K562 (cell line): ENCODE results near the gene PPP1R15A. TPM values are rescaled to one million over a fixed set of nuclear protein-coding genes. Genes with fewer than 3 reads are reported as not detected.

ENCODE experiments used
- ATAC-seq: fragments of 200-7000 bp; cut with Tn5 transposase; 3 replicates; pipeline ENCODE4 v1.9.1; 2020; ENCODE audit warnings: moderate library complexity
- BruUV-seq: library from RNA; stranded (reverse); fragments of 400-500 nt; replicated peaks from 2 replicates; lab custom pipeline; 2021; lab: Mats Ljungman, UMichigan
- CTCF ChIA-PET: fragments of 300-600 bp; formaldehyde crosslinking; extraction: SDS; loops from one replicate; lab custom pipeline; 2021; ENCODE audit warnings: low intra/inter-chr PET ratio; lab: Yijun Ruan, JAX
- POLR2A ChIA-PET: fragments of 300-600, 350-650 bp; sonication (Branson Sonifier 250); formaldehyde crosslinking; extraction: SDS; loops from one replicate; lab custom pipeline; 2021; ENCODE audit warnings: antibody characterized with exemption, inconsistent platforms; lab: Yijun Ruan, JAX
- DNase-seq, 4 experiments: peaks; one replicate each; pipeline versions ENCODE4 v3.0.0 to v3.0.0-alpha.2; 2011 to 2018; ENCODE audit warnings: low spot score in 3 of 4, mixed read lengths in 3 of 4; ENCODE audit errors: extremely low read depth in 1 of 4
- FAIRE-seq: peaks from 2 replicates; lab custom pipeline; 2011; peaks lifted over from hg19 to GRCh38; lab: Jason Lieb, UNC
- H2AFZ ChIP-seq: 2 replicates; pipeline ENCODE4 v1.6.0; 2011; ENCODE audit warnings: low read depth, low read length, control low read depth, inconsistent platforms
- H3K27ac ChIP-seq: fragments of 200-600 bp; 3 replicates; pipeline ENCODE4 v1.8.0; 2011; ENCODE audit warnings: low read depth, mild to moderate bottlenecking, control low read depth, inconsistent platforms, low read length, moderate library complexity, mixed read lengths; ENCODE audit errors: extremely low read depth
- H3K27me3 ChIP-seq, 2 experiments: fragments of 300-600 bp in 1 of 2; 2 replicates in 1 of 2; 3 replicates in 1 of 2; pipeline versions ENCODE4 v1.6.0 to v1.8.0; 2011; ENCODE audit warnings: inconsistent platforms in 2 of 2, low read length in 2 of 2, mild to moderate bottlenecking in 1 of 2, mixed read lengths in 1 of 2, moderate library complexity in 1 of 2; ENCODE audit not compliant: control insufficient read depth in 2 of 2, insufficient read depth in 2 of 2
- H3K36me3 ChIP-seq: fragments of 300-600 bp; 3 replicates; pipeline ENCODE4 v1.8.0; 2011; ENCODE audit warnings: mild to moderate bottlenecking, low read length, inconsistent platforms; ENCODE audit not compliant: control insufficient read depth, insufficient read depth
- H3K4me1 ChIP-seq, 2 experiments: fragments of 200-600 bp in 1 of 2; replicated peaks in 1 of 2; 2 replicates in 1 of 2; 3 replicates in 1 of 2; pipeline versions ENCODE4 v1.5.1 to v1.8.0; 2011; ENCODE audit warnings: inconsistent platforms in 2 of 2, low read length in 2 of 2, mild to moderate bottlenecking in 1 of 2, mixed read lengths in 1 of 2, moderate library complexity in 1 of 2; ENCODE audit not compliant: control insufficient read depth in 2 of 2, insufficient read depth in 2 of 2
- H3K4me2 ChIP-seq: 2 replicates; pipeline ENCODE4 v1.6.1; 2011; ENCODE audit warnings: low read length, control low read depth, inconsistent platforms, mixed read lengths; ENCODE audit not compliant: insufficient read depth
- H3K4me3 ChIP-seq: fragments of 200-600 bp; sonication (generic), shearing (Covaris generic); 2 replicates; pipeline ENCODE4 v1.5.1; 2016; ENCODE audit warnings: control low read depth, inconsistent platforms
- H3K79me2 ChIP-seq: fragments of 200-600 bp; 3 replicates; pipeline ENCODE4 v1.8.0; 2011; ENCODE audit warnings: low read length, inconsistent platforms; ENCODE audit not compliant: control insufficient read depth, insufficient read depth
- H3K9ac ChIP-seq, 2 experiments: 2 replicates each; pipeline versions ENCODE4 v1.6.0 to v1.6.1; 2011; ENCODE audit warnings: low read depth in 2 of 2, low read length in 2 of 2, control low read depth in 1 of 2, inconsistent platforms in 1 of 2, mild to moderate bottlenecking in 1 of 2, mixed read lengths in 1 of 2; ENCODE audit not compliant: insufficient read depth in 1 of 2
- H3K9me1 ChIP-seq: one replicate; pipeline ENCODE4 v1.6.0; 2011; ENCODE audit warnings: inconsistent platforms, mild to moderate bottlenecking, low read length, moderate library complexity; ENCODE audit not compliant: control insufficient read depth, insufficient read depth
- H3K9me3 ChIP-seq: replicated peaks from 2 replicates; pipeline ENCODE4 v1.5.1; 2011; ENCODE audit warnings: low read depth, low read length, inconsistent platforms; ENCODE audit not compliant: control insufficient read depth, insufficient read depth
- H4K20me1 ChIP-seq: replicated peaks from 2 replicates; pipeline ENCODE4 v1.6.1; 2011; ENCODE audit warnings: low read length, inconsistent platforms, mixed read lengths; ENCODE audit not compliant: control insufficient read depth, insufficient read depth
- AFF1 ChIP-seq, 2 experiments: fragments of 450-650 bp; IDR thresholded peaks; 2 replicates each; pipeline ENCODE4 v1.6.1; 2018; ENCODE audit warnings: mild to moderate bottlenecking in 2 of 2, low read depth in 1 of 2; ENCODE audit not compliant: partially characterized antibody in 2 of 2
- ARID3A ChIP-seq: IDR thresholded peaks from 2 replicates; pipeline ENCODE4 v1.6.1; 2012; ENCODE audit warnings: low read depth, low read length, improper control_type of control experiment, borderline replicate concordance
- BCL6 ChIP-seq: fragments of 250-450 bp; sonication (Bioruptor Pico); IDR thresholded peaks from 2 replicates; pipeline ENCODE4 v1.4.0; 2020
- BRD9 ChIP-seq: fragments of 450-650 bp; IDR thresholded peaks from 2 replicates; pipeline ENCODE4 v1.6.1; 2018; ENCODE audit warnings: low read depth; ENCODE audit not compliant: partially characterized antibody
- CREM ChIP-seq: IDR thresholded peaks from 2 replicates; pipeline ENCODE4 v1.6.1; 2014; ENCODE audit warnings: antibody characterized with exemption, low read depth
- FIP1L1 ChIP-seq: fragments of 200-400 bp; formaldehyde crosslinking; IDR thresholded peaks from 2 replicates; pipeline ENCODE4 v1.6.1; 2018; ENCODE audit warnings: mild to moderate bottlenecking, low read depth, low read length; ENCODE audit not compliant: poor library complexity, severe bottlenecking
- HLTF ChIP-seq: fragments of 450-650 bp; IDR thresholded peaks from 2 replicates; pipeline ENCODE4 v1.6.1; 2016
- HMG20B ChIP-seq: fragments of 250-450 bp; sonication (Bioruptor Pico); IDR thresholded peaks from 2 replicates; pipeline ENCODE4 v1.5.0; 2021; ENCODE audit warnings: mild to moderate bottlenecking
- MYBL2 ChIP-seq, 2 experiments: fragments of 450-650 bp in 1 of 2; sonication (generic) in 1 of 2; formaldehyde crosslinking in 1 of 2; IDR thresholded peaks; 2 replicates each; pipeline versions ENCODE4 v1.6.1 to v1.8.1; 2017 to 2022; ENCODE audit warnings: borderline replicate concordance in 1 of 2, inconsistent platforms in 1 of 2, low read depth in 1 of 2, mild to moderate bottlenecking in 1 of 2, missing genetic modification reagents in 1 of 2, moderate library complexity in 1 of 2
- NRF1 ChIP-seq, 2 experiments: fragments of 450-650 bp; IDR thresholded peaks in 1 of 2; conservative IDR thresholded peaks in 1 of 2; 2 replicates each; pipeline ENCODE4 v1.6.1; 2014; ENCODE audit warnings: mild to moderate bottlenecking in 2 of 2
- POLR2A ChIP-seq: fragments of 450-650 bp; conservative IDR thresholded peaks from 2 replicates; pipeline ENCODE4 v1.6.1; 2016
- RNF2 ChIP-seq: sonication (generic); IDR thresholded peaks from 2 replicates; pipeline ENCODE4 v1.6.1; 2016
- SNAPC5 ChIP-seq: fragments of 250-450 bp; sonication (Bioruptor Pico); IDR thresholded peaks from 2 replicates; pipeline ENCODE4 v1.8.0; 2021; ENCODE audit warnings: moderate library complexity, mild to moderate bottlenecking, inconsistent platforms
- ZNF551 ChIP-seq: fragments of 250-450 bp; sonication (Bioruptor Pico); IDR thresholded peaks from 2 replicates; pipeline ENCODE4 v1.5.0; 2021; ENCODE audit warnings: mild to moderate bottlenecking, moderate library complexity
- ZNF586 ChIP-seq: fragments of 450-650 bp; formaldehyde crosslinking; conservative IDR thresholded peaks from 2 replicates; pipeline ENCODE4 v1.4.0; 2020; ENCODE audit warnings: mild to moderate bottlenecking, moderate library complexity
- WGBS: fragments of 100-300 bp; shearing (Covaris generic); methylation state at CpG from one replicate; pipeline ENCODE4 v1.1.6; 2016; ENCODE audit warnings: low coverage, mixed read lengths; ENCODE audit not compliant: insufficient coverage; ENCODE audit errors: missing lambda C conversion rate; 5-methylcytosine and 5-hydroxymethylcytosine counted together
- in situ Hi-C: fragments of 300-500 bp; cut with MboI; formaldehyde crosslinking; loops from 4 replicates; pipeline ENCODE4 v1.15.0; 2018; ENCODE audit warnings: inconsistent platforms, mixed read lengths
- intact Hi-C: fragments of 100-400 bp; cut with micrococcal nuclease; formaldehyde crosslinking; loops from 2 replicates; pipeline ENCODE4 v1.14.2; 2022
- polyA plus RNA-seq, 8 experiments: library from polyadenylated mRNA; depleted of rRNA in 4 of 8; stranded (reverse) in 5 of 8; unstranded in 3 of 8; fragments of >200 nt; fragmentation: Nextera tagmentation in 2 of 8; fragmentation: Illumina TruSeq in 1 of 8; extraction: Ambion mirVana in 2 of 8; extraction: Trizol in 1 of 8; gene quantifications; 2 replicates each; pipeline versions ENCODE4 v1.2.1 to v1.2.3, GENCODE V29; 2011 to 2014; ENCODE audit warnings: inconsistent platforms in 1 of 8, missing spikeins in 1 of 8
- total RNA-seq, 7 experiments: library from RNA; depleted of rRNA in 6 of 7; stranded (reverse); fragments of >200 nt in 6 of 7; fragmentation: Illumina TruSeq in 2 of 7; extraction: Trizol in 2 of 7; gene quantifications; 2 replicates each; pipeline versions ENCODE4 v1.2.1 to v1.2.3, GENCODE V29; 2011 to 2021; ENCODE audit warnings: low replicate concordance in 1 of 7

Gene PPP1R15A
- total and polyA plus RNA-seq, 9 of the 15 experiments (the other 6 are each of a cell fraction or from before 2014, with no cell fraction given) = 0.42 to 73.7 (median 44.0) TPM

GRCh38 chr19:48883726-48884125 lies 11.5 kb downstream of the PPP1R15A start:
- no peaks in the 10 kb centered on the region for H3K27me3 ChIP-seq
- H3K9me3 ChIP-seq = peaks cover 7% of the 10 kb centered on the region
- BruUV-seq = no TSS peak
- 92% methylated on average over 7 of the region's 7 CpGs for WGBS
- H3K36me3 ChIP-seq = no peaks in the 10 kb centered on the region
- no peaks in the 10 kb centered on the region for H3K9me1 ChIP-seq
- no peak overlapping the region for H3K9ac ChIP-seq
- H3K4me2 ChIP-seq = no peak overlapping the region
- no peak overlapping the region for H2AFZ ChIP-seq
- no peak for ATAC-seq
- intact Hi-C loops = no loop called here
- TF ChIP-seq HLTF (no peak), ARID3A (no peak), RNF2 (no peak), POLR2A (no peak), NRF1 (conservative IDR thresholded peaks at IDR 0.05 in 1 of 2, IDR thresholded peaks at IDR 0.05 in 1 of 2) (no peak), AFF1 (IDR thresholded peaks at IDR 0.05; ENCODE audit: low read depth in 1 of 2, partially characterized antibody in 2 of 2) (no peak), ZNF551 (CRISPR knock-in tag) (no peak), ZNF586 (CRISPR knock-in tag) (no peak), HMG20B (no peak), CREM (no peak), MYBL2 (IDR thresholded peaks at IDR 0.05; ENCODE audit: low read depth) (no peak), MYBL2 (CRISPR knock-in tag; IDR thresholded peaks at IDR 0.05; ENCODE audit: borderline replicate concordance) (no peak), FIP1L1 (no peak), BRD9 (no peak), BCL6 (CRISPR knock-in tag) (no peak), SNAPC5 (CRISPR knock-in tag) (no peak)
- TF ChIP-seq, all 486 proteins: peak for 0
- Histone ChIP-seq H3K27ac (no peak overlapping the region), H3K79me2 (no peaks in the 10 kb centered on the region), H3K4me1 (peaks cover 22 to 42% of the 10 kb centered on the region in 2 experiments), H4K20me1 (no peaks in the 10 kb centered on the region), H3K4me3 (no peak overlapping the region)
- FAIRE-seq (no peak), DNase-seq (no peak)
- ChIA-PET POLR2A (interaction anchor here (5.9 to 12.2 kb wide), 2 partner anchors 8 to 87 kb away, joined by 71 to 439 read pairs; partner anchors contain the start of genes FTL and PPP1R15A), CTCF (no interaction called here)
- in situ Hi-C loops = no loop called here
